ENCODE data around the gene ASXL2. TPM values are rescaled to one million over a fixed set of nuclear protein-coding genes. Genes with fewer than 3 reads are reported as not detected.

The ASXL2 gene
- 12.5 and 14.0 TPM in 2 replicates for polyA plus RNA-seq (2011; rRNA removed)
- 21.7 and 23.6 TPM in 2 replicates for polyA minus RNA-seq (2011; rRNA and poly(A)+ RNA removed)

DNA sequence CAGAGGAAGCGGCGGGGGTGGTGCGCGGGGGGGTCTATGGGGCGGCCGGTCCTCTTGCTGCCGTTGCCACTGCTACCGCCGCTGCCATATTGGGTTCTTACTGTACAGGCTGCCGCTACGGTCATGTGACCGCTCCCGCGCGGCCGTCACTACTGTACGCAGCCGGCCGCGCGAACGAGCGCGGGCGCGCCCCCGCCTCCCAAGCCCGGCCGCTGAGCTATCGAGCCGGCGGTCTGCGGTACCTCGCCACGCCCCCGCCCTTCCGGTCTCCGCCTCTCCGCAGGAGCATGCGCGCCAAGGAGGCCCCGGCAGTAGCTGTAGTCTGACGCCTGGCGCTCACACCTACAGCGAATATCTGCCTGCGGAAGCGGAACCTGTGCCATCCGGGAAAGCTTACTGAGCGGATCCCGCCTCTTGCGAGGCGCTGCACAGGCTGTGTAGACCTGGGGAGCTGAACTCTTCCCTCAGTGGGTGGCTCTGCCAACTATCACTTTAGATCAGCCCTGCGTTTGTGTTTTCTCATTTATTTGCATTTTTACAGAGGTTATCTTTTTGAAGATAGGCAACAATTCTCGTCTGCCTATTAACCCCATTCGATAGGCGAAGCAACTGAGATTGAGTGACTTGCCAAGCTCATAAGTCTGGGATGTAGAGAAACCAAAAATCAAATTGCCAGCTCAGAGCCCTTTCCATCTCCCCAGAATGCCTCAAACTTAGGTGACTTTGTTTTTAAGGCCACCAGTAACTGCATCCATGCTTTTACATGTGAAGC is at the start of gene ASXL2:
Gene ASXL2 (minus strand): TSS at position 127 of the 772 bp plus-strand sequence. CDS start 265 bp downstream, outside the sequence.
- Histone ChIP-seq H3K4me3 (ENCODE audit: low read depth, low read length) (peak within 1 kb of the TSS; percentile 99), H3K27me3 (ENCODE audit: control insufficient read depth, insufficient read depth, low read length) (no peaks in the 10 kb centered on the region), H3K27ac (ENCODE audit: low read depth, low read length) (peak within 1 kb of the TSS; percentile 94), H3K9me3 (ENCODE audit: control insufficient read depth, insufficient read depth, low read length) (peaks cover 4% of the 10 kb centered on the region; the same call in 1 of the 2 replicates)
- POLR2A ChIA-PET, result interaction anchor here (0.6 to 1.6 kb wide), 9 partner anchors 27 to 555 kb away, joined by 3 to 9 read pairs (median 4); partner anchors contain the start of gene RAB10
- CTCF ChIA-PET, result interaction anchor here (0.7 to 1.6 kb wide), 5 partner anchors 9 to 511 kb away, joined by 3 to 10 read pairs (median 3); no protein-coding TSS in a partner anchor
- DNase-seq (ENCODE audit: low read depth, low spot score), result peak; percentile 89
- no peak for TF ChIP-seq CTCF (IDR thresholded peaks at IDR 0.05; ENCODE audit: low read depth, low read length)

- no peak for DNase-seq (ENCODE audit: low read depth, low spot score)
- no peak for TF ChIP-seq CTCF (IDR thresholded peaks at IDR 0.05; ENCODE audit: low read depth, low read length)
- no peaks in the 10 kb centered on the region for H3K9me3 ChIP-seq (ENCODE audit: control insufficient read depth, insufficient read depth, low read length)
- ChIA-PET POLR2A (no interaction called here), CTCF (no interaction called here)
- H3K4me3 ChIP-seq (ENCODE audit: low read depth, low read length), result no peak overlapping the region
- no peak overlapping the region for H3K27ac ChIP-seq (ENCODE audit: low read depth, low read length)
- H3K27me3 ChIP-seq (ENCODE audit: control insufficient read depth, insufficient read depth, low read length), result peaks cover 9% of the 10 kb centered on the region
Measured at GRCh38 chr2:25926984-25927756, 48.9 kb upstream of the ASXL2 start.

GRCh38 chr2:25922501-25922900 is 44.2 kb upstream of the ASXL2 start:
- ChIA-PET POLR2A (interaction anchor here (2.1 kb wide), 1 partner anchor 44 kb away, joined by 7 read pairs; the partner anchor contains the start of gene ASXL2), CTCF (no interaction called here)
- TF ChIP-seq CTCF (IDR thresholded peaks at IDR 0.05; ENCODE audit: low read depth, low read length), result no peak
- H3K27ac ChIP-seq (ENCODE audit: low read depth, low read length), result no peak overlapping the region
- DNase-seq (ENCODE audit: low read depth, low spot score), result no peak
- peaks cover 11% of the 10 kb centered on the region for H3K27me3 ChIP-seq (ENCODE audit: control insufficient read depth, insufficient read depth, low read length)
- H3K4me3 ChIP-seq (ENCODE audit: low read depth, low read length), result no peak overlapping the region
- H3K9me3 ChIP-seq (ENCODE audit: control insufficient read depth, insufficient read depth, low read length), result no peaks in the 10 kb centered on the region

GRCh38 chr2:25920786-25921415 is 42.6 kb upstream of the ASXL2 start:
- peaks cover 11% of the 10 kb centered on the region for H3K27me3 ChIP-seq (ENCODE audit: control insufficient read depth, insufficient read depth, low read length)
- no peak for TF ChIP-seq CTCF (IDR thresholded peaks at IDR 0.05; ENCODE audit: low read depth, low read length)
- H3K9me3 ChIP-seq (ENCODE audit: control insufficient read depth, insufficient read depth, low read length), result no peaks in the 10 kb centered on the region
- no peak overlapping the region for H3K27ac ChIP-seq (ENCODE audit: low read depth, low read length)
- ChIA-PET CTCF (no interaction called here), POLR2A (interaction anchor here (1.0 kb wide), 1 partner anchor 12 kb away, joined by 11 read pairs; no protein-coding TSS in a partner anchor)
- no peak for DNase-seq (ENCODE audit: low read depth, low spot score)
- H3K4me3 ChIP-seq (ENCODE audit: low read depth, low read length), result no peak overlapping the region

Measured in AG04450 (cell line).